Bronchial epithelial cell (primary cell): Measurements from ENCODE around the gene KCNJ5. TPM values are rescaled to one million over a fixed set of nuclear protein-coding genes. Genes with fewer than 3 reads are reported as not detected.

Experiments used
- DNase-seq: peaks from one replicate; pipeline ENCODE4 v3.0.0-alpha.2; 2010; ENCODE audit warnings: low read depth
- FAIRE-seq: peaks from 2 replicates; lab custom pipeline; 2011; peaks lifted over from hg19 to GRCh38; lab: Jason Lieb, UNC
- H3K27me3 ChIP-seq: 2 replicates; pipeline ENCODE4 v1.5.1; 2011; ENCODE audit warnings: low read length; ENCODE audit not compliant: control insufficient read depth, insufficient read depth
- H3K36me3 ChIP-seq: 2 replicates; pipeline ENCODE4 v1.5.1; 2011; ENCODE audit warnings: low read length; ENCODE audit not compliant: control insufficient read depth, insufficient read depth
- H3K4me3 ChIP-seq: 2 replicates; pipeline ENCODE4 v1.5.1; 2011; ENCODE audit warnings: mild to moderate bottlenecking, low read depth, low read length, control low read depth
- CTCF ChIP-seq: IDR thresholded peaks from 2 replicates; pipeline ENCODE4 v1.5.1; 2011; ENCODE audit warnings: mild to moderate bottlenecking, moderate library complexity, low read length, control low read depth, inconsistent platforms; ENCODE audit not compliant: insufficient read depth, severe bottlenecking
- total RNA-seq: library from RNA; depleted of rRNA; stranded (reverse); fragments of >200 nt; gene quantifications from 2 replicates; pipeline ENCODE4 v1.2.1, GENCODE V29; 2014

KCNJ5 gene
- total RNA-seq, 1 donor from 2014 or later, result 13.2 TPM

- Histone ChIP-seq H3K36me3 (no peaks in the 10 kb centered on the region), H3K27me3 (peaks cover 2% of the 10 kb centered on the region), H3K4me3 (no peak overlapping the region)
- FAIRE-seq (no peak), DNase-seq (no peak)
- peak; percentile 68 for TF ChIP-seq CTCF
These were observed 42.2 kb upstream of the KCNJ5 start for GRCh38 chr11:128848815-128849455.

GRCh38 chr11:128852327-128853023 is 38.7 kb upstream of the KCNJ5 start:
- TF ChIP-seq CTCF, result no peak
- DNase-seq (no peak), FAIRE-seq (no peak)
- no peaks in the 10 kb centered on the region for H3K36me3 ChIP-seq
- H3K4me3 ChIP-seq, result no peak overlapping the region
- H3K27me3 ChIP-seq, result peaks cover 4% of the 10 kb centered on the region

GRCh38 chr11:128853559-128853958 is 37.6 kb upstream of the KCNJ5 start:
- no peak for DNase-seq
- TF ChIP-seq CTCF, result no peak
- H3K4me3 ChIP-seq, result no peak overlapping the region
- peaks cover 4% of the 10 kb centered on the region for H3K27me3 ChIP-seq
- H3K36me3 ChIP-seq, result no peaks in the 10 kb centered on the region
- FAIRE-seq, result no peak

- DNase-seq, result no peak
- no peak for TF ChIP-seq CTCF
- no peak for FAIRE-seq
- Histone ChIP-seq H3K4me3 (no peak overlapping the region), H3K36me3 (no peaks in the 10 kb centered on the region), H3K27me3 (peaks cover 4% of the 10 kb centered on the region)
These were observed 36.3 kb upstream of the KCNJ5 start for GRCh38 chr11:128854841-128855240.

GRCh38 chr11:128856241-128856640 is 34.9 kb upstream of the KCNJ5 start:
- no peak for DNase-seq
- Histone ChIP-seq H3K27me3 (peaks cover 4% of the 10 kb centered on the region), H3K36me3 (no peaks in the 10 kb centered on the region), H3K4me3 (no peak overlapping the region)
- FAIRE-seq, result no peak
- no peak for TF ChIP-seq CTCF

GRCh38 chr11:128857341-128857740 is 33.8 kb upstream of the KCNJ5 start:
- H3K36me3 ChIP-seq, result no peaks in the 10 kb centered on the region
- no peak overlapping the region for H3K4me3 ChIP-seq
- DNase-seq (no peak), FAIRE-seq (no peak)
- TF ChIP-seq CTCF, result no peak
- H3K27me3 ChIP-seq, result peaks cover 4% of the 10 kb centered on the region
